Glomerular endothelial cell (primary cell): ENCODE measurements around the gene WNT1. TPM values are rescaled to one million over a fixed set of nuclear protein-coding genes. Genes with fewer than 3 reads are reported as not detected.

ENCODE experiments used
- DNase-seq: peaks from one replicate; pipeline ENCODE4 v3.0.0-alpha.2; 2011; ENCODE audit warnings: low read depth, low spot score; ENCODE audit errors: extremely low read depth
- total RNA-seq: library from RNA; depleted of rRNA; stranded (reverse); fragments of >200 nt; gene quantifications from 2 replicates; pipeline ENCODE4 v1.2.3, GENCODE V29; 2015

WNT1 gene
- total RNA-seq, 1 donor from 2014 or later = not detected

DNA sequence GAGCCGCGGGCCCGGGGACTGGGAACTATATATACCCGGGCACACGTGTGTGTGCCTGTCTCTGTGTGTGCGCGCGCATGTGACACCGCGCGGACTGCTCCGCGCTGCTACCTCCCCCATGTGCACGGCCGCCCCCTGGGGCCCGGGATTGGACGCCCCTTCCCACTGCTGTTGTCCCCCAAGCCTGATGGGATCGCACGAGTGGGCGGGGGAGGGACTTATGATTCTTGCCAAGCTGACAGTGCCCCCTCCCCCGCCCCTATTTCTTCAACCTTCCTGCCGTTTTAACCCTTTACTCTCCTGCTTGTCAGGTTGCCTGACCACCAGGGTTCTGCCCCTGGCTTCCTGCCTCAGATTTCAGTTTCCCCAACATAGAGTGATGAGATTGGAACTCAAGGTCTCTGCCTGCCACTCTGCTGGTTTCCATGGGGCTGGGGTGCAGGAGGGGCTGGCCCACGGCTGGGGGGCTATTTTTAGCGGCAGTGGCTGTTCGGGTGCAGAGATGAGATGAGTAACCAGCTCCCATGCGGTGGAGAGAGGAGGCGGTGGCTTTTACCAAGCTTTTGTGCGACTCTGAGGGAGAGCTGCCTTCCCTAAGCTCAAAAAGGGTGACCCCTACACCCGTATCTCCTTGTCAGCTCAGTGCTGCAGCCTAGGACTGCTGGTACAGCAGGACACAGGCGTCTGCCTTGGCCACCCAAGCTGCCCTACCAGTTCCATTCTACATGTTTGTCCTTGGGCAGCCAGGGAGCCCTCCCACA is 21.4 kb downstream of the WNT1 start, which contains the start of gene DDN:
Gene DDN, minus strand, starts transcription at position 5 of the 761 bp plus-strand sequence. CDS start 88 bp downstream, outside the sequence.
- no peak for DNase-seq

DNA sequence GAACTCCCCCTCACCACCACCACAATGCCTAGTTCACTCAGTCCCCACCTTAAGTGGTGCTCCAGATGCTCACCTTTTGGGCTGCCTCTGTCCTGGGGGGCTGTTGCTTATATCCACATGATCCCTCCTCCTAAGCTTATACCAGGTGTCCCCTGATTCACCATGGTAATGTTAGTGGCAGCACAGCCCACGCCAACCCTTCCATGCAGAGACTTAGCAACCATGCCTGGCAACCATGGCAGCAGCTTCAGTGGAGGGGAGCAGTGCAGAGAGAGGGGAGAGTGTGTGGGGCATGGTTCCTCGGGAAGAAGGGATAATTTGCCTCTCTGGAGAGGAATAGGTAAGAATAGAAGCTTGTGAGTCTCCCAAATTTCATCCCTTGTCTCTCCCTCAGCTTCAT is 22.2 kb downstream of the WNT1 start:
- DNase-seq = no peak

DNA sequence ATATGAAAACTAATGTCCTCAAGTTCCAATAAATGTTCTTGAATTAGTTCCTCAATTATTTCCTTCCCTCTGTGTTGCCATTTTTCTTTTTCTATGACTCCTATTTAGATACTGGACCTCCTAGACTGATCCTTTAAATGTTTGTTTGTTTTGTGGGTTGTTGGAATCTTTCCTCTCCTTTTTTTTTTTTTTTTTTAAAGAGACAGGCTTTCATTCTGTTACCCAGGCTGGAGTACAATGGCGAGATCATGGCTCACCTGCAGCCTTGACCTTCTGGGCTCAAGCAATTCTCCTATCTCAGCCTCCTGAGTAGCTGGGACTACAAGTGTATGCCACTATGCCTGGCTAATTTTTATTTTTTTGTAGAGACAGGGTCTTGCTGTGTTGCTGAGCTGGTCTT is 30.8 kb downstream of the WNT1 start:
- no peak for DNase-seq

DNA sequence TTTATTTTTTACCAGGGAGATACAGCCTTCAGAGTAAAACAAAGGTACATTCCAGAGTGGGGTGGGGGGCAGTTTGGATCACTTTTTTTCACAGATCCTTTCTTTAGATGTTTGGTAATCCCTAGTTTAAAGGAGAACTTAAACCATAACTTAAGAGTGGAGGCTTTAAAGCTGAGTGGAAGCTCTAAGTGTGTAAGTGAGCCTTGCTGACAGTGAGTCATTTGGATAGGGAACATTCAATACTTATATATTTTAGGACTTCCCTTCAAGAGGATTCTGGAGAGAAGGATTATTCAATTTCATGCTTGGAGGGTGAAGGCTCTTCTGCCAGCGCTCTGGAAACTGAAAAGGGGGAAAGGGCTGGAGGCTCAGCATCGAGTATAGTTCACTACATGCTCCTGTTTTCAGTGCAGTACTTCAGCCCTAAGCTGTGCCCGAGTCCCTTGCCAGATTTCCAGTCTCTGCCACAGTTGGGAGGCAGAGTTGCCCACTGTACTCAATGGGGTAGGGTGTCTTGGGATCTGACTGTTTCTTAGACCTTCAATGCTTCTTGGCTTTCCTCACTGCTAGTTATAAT is 32.1 kb downstream of the WNT1 start:
- no peak for DNase-seq

DNA sequence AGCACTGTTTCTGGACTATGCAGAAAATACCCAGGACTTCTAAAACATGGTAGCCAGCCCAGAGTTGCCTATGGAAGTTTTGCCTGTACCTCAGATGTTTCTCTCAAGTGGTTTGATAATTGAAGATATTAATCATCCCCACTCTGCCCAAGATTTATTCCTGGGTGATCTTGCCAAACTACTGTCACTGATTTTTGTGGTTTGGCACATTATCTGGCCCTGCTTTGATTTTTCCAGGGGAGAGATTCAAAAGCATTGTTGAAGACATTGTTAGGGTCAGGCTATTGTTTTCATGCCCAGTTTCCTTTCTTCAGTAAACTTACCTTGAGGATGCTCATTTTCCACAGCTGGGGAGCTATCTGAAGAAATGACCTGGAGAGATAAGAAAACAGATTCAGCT is 34.6 kb downstream of the WNT1 start:
- DNase-seq = no peak

DNA sequence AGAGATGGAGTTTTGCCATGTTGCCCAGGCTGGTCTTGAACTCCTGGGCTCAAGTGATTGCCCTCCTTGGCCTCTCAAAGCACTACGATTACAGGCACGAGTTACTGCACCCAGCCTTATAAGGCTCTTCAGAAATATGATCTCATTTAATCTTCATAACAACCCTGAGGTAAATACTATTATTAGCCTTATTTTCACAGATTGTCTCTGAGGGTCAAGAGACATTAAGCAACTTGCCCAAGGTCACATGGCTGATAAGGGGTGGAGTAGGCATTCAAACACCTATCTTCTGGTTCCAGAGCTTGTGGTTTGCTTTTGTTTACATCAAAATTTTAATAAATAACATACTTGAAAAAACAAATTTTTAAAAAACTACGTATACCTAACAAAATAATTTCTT is 35.3 kb downstream of the WNT1 start:
- DNase-seq = no peak

DNA sequence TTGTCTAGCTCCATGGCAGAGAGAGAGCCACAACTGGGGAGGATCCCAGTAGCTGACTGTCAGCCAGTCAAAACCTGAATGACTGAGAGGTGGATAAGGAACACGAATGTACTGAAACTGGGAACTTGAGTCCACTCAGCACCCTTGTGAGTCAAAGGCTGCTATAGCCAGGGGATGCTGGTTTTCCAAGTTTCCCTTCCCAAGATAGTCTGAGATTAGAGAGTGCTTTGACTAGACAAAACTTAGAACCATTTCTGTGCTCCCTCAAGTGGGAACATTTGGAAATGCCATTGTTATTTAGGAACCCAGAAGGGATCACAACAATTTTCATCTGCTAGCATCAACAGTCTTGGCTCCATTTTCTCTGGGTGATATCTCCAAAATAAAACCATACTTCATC is 36.4 kb downstream of the WNT1 start:
- no peak for DNase-seq

DNA sequence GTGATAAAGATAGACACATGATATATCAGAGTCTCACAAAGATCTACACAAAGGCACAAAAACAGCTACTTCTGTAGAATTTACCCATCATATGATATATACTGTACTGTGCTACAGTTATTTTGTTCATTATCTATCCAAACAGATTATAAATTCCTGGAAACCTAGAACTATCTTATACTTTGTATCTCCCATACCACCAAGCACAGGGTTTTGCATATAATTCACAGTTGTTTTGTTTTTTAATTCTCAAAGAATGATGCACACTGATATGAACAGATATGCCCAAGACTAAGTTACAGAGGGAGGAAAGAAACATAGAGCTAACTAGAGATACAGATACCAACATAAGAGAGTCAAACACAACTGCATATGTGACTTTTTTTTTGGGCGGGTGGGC is 37.1 kb downstream of the WNT1 start:
- DNase-seq = no peak

DNA sequence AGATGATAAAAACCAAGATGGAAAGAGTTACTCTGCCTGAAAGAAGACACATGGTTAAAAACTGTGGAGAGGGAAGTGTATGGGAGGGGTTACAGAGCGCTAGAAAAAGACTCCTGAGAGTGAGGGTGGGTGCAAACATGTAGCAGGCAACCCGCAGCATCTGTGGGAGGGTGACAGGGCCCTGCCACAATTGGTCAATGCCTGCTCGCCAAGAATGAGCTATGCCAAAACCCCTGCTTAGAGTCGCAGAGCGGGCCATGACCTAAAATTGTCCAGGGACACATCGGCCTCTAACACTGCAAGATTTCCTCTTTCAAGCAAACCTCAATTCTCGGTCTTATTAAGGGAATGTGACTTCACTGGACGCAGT is 39.8 kb downstream of the WNT1 start:
- DNase-seq = no peak

DNA sequence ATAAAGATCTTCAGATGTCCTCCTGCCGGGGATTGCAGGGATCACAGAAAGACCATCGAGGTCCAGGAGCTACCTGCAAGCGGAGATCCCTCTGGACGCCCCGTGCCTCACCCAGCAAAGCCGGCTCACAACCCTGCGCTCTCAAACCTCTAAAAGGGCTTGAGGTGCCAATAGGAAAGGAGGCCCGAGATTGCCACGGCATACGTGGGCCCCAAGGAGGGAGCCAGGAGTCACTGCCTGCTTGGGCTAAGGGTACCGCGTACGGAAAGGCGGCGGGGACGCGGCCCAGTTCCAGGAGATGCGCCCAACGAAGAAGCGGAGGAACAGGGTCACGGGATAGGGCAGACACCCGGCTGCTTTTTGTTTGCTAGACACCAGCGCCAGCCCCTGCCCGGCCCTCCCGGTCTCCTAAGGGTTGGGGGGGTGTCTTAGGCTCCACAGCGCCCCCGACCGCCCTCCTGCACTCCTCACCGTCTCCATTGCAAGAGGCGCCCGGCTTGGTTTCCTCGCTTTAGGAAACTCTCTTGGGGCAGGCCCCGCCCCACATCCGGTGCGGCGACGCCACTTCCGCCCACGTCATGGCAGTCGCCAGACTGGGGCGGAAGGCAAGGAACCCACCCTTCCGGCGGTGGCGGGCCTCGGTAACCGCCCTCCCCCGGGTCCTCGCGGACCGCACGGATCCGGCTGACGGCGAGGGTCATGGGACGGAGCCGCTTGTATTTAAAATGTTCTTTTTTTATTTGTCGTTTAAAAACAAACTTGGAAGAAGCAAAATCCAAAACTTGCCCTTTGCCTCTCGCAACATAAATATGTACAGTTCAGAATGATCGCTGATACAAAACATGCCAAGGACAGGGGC is 40.4 kb downstream of the WNT1 start, which contains the start of gene PRKAG1:
Gene PRKAG1, minus strand, starts transcription at position 516 of the 859 bp plus-strand sequence. Its CDS starts 36 bp downstream, at position 480.
- DNase-seq = peak; percentile 75

DNA sequence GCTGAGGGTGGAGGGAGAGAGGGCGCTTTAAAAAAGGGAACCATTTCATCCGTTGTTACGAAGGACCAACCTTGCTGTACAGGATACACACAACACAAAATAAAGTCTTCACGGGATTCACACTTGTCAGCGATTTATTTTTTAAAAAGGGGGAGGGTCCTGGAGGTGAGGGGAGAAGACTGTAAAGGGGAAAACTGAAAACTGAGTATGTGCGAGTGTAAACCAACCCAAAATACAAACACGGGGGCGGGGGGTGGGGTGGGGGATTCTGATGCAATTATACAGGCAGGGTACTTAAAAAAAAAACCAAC is 41.0 kb downstream of the WNT1 start:
- DNase-seq = no peak

DNA sequence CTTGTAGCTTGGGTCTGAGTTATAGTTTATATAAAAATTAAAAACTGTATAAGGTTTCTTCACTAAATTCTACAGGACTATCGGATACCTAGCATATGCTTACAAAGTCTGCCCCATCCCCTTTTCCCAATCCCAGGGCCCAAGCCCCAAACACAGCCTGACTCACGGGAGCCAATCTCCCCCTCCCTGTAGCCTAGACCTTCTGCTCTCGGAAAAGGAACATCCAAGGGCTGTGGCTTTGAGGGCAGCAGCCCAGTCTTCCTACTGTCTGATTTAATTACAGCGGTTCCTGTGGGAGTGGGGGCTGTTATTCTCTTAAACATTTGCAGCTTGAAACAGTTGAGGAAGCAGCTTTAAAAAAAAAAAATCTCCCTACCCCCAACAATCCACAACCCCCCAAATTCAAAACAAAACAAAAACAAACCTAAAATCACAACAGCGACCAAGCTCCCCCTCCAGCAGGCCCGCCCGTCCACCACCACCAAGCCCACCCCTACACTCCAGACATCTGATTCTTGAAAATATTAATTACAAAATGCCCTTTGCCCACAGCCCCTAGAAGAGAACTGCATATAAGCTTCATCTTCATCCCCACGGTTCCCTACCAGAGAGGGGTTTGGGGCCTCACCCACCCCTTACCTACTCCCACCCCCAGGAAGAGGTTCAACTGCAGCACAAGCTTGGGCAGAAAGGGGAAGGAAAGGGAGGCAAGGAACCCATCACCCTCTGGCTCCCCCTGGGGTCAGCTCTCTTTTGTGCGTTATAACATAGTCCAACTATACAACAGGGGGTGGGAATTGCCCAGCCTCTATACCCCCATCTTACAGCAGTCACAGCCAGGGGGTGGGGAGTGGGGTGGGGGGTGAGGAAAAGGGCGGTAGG is 41.6 kb downstream of the WNT1 start:
- DNase-seq = no peak

DNA sequence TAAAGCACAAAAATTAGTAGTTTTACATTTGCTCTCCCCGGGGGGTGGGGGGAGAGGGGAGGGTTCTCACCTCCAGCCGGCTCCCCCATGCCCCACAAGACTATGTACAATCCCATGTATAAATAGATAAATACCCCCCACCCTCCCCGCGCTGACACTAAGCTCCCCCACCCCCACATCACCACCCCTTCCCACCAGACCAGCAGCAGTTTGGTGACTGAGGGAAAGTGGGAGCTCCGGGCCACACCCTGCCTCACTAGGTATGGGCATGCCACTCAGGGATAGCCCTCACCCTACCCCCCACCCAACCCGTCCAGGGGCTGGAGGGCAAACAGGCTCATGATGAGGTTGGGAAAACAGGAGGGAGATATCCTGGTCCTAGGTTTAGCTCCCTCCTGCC is 42.3 kb downstream of the WNT1 start:
- DNase-seq = no peak

DNA sequence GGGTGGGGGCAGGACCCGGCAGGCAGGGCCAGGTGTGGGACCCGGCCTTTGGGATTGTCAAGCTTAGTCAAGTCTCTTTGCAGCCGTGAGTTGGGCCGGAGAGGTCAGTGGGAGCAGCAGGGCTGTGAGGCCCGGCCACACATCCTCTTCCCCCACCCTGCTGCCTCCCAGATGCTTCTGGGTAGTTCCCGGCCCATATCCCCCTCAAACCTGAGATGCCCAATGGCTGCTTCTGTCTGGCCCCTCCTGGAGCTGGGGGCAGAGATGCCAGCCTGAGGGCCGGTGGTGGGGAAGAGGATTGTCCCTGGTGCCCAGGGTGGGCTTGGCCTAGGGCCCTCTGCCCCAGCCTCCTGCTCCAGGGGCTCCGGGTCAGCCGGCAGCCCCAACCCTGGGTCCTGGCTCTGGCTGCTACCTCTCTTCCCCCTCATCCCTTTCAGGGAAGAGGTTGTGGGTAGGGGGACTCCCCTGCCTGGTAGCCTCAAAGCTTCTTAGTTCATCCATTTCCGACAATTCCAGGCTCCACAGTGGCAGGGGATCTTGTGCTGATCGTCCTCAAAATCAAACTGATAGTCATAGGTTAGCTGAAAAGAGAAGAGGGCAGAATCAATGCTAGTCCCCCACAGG is 43.3 kb downstream of the WNT1 start:
- DNase-seq = no peak

DNA sequence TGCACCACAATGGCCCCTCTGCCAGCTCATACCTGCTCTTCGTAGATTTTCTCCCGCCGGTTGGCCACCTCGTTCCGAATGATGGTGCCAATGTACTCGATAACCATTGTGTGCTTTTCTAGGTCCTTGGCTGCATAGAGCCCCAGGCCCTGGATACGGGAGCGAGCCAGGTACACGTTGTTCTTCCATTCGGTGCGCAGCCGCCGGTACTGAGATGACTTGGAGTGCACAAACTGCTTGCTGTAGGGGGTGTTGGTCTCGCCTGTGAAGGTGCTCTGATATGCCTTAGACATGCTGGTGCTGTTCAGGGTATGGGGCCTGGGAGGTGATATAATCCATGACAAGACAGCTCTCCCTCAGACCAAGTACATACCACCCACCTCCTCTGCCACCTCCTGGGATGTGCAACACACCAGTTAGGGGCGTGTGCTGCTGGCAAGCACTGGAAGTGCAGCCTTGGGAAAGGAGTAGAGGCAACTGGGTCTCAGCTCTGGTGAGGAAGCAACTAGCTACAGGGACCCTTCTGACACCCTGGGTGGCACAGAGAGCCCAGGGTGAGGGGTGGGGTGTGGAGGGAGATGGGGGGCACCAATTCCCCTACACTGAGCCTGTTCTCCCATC is 44.5 kb downstream of the WNT1 start:
- DNase-seq = no peak

DNA sequence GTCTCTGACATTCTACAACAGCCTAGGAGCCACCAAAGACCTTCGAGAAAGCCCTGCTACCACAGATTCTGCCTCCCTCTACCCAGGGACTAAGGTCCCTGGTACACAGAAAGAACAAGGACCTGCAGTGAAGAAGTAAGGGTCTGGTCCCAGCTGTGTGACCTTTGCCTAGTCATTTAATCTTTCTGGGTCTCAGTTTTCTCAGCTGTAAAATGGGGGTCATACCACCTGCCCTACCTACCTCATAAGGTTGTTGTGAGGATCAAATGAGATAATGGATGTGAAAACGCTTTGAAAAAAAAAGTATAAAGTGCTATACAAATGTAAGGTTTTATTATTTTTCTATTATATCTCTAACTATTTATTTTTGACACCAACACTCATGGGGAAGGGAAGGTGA is 45.7 kb downstream of the WNT1 start:
- no peak for DNase-seq

DNA sequence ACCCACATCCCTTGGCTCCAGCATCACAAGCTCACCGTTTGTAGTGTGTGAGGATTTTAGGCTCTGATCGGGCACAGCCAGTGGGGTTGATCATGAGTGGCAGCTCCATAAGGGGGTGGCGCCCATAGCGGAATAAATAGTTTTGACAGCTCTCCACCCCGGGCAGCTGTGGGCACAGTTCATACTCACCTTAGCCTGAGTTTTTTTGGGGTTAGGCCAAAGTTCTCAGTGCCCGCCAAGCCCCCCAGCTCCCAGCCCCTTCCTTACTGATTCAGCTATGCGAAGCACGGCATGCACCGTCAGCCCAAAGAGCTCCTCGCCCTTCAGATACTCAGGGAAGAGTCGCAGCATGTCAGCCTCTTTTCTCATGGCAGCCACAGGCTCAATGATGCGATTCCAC is 46.4 kb downstream of the WNT1 start:
- DNase-seq = no peak

DNA sequence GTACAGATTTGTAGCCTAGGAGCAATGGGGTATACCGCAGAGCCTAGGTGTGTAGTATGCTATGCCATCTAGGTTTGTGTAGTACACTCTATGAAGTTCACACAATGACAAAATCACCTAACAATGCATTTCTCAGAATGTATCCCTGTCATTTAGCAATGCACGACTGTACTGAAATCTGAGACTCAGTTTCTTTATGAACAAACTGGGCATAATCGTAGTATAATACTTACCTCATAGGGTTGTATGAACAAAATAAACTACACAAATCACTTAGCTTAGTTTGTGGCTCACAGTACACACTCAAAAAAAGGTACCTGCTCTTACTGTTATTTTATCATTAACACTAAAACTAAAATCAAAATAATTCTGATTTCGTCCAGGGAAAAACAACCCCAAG is 47.3 kb downstream of the WNT1 start:
- DNase-seq = no peak

DNA sequence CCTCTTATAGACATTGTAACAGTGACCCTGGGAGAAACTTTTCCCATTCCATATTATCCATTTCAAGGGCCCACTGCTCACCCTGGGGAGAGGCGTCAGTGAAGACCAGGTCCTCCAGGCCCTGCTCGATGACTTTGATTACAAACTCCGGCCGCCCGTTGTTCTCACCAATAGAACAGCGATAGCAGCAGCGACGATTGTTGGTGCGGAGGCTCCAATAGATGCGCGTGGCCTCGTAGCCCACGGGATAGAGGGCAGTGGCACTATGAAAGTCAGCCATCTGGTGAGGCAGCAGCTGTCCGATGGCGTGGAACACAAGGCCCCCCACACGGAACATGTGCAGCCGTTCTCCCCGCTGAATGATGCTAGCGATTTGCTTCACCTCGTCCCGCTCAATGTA is 48.0 kb downstream of the WNT1 start:
- DNase-seq = no peak
